ENCODE data around the gene SLC9A5.

- TF ChIP-seq CTCF (IDR thresholded peaks at IDR 0.05; ENCODE audit: low read depth, low read length) (no peak), EZH2phosphoT487 (IDR thresholded peaks at IDR 0.05; ENCODE audit: low read depth) (no peak)
Observed at GRCh38 chr16:67255553-67256221, 6.9 kb downstream of the SLC9A5 start.
